HG03571 (cell line): ENCODE results near the gene UXS1.

ENCODE experiments used
- ATAC-seq: cut with Tn5 transposase; IDR thresholded peaks from one replicate; pipeline ENCODE4 v1.9.1; 2021; ENCODE audit not compliant: unreplicated experiment

The UXS1 gene

GRCh38 chr2:106189764-106190468 is 4.2 kb downstream of the UXS1 start:
- no peak for ATAC-seq

DNA sequence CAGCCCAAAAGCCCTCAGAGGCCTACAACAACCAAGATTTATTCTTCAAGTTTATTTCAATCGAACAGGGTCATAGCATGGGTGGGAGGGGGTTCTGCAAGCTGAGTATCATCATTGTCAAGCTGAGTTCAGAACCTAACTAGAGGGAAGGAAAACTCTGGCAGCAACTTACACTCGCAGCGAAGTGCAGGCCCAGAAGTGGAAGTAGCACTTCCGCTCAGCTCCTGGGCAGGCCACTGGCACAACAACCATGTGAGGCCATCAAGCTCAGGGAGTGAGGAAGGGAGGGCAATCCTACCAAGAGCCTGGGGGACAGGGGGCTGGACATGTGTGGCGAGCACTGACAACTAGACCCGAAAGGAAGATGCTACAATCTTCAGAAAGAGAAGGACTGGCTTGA is 4.8 kb downstream of the UXS1 start:
- no peak for ATAC-seq

DNA sequence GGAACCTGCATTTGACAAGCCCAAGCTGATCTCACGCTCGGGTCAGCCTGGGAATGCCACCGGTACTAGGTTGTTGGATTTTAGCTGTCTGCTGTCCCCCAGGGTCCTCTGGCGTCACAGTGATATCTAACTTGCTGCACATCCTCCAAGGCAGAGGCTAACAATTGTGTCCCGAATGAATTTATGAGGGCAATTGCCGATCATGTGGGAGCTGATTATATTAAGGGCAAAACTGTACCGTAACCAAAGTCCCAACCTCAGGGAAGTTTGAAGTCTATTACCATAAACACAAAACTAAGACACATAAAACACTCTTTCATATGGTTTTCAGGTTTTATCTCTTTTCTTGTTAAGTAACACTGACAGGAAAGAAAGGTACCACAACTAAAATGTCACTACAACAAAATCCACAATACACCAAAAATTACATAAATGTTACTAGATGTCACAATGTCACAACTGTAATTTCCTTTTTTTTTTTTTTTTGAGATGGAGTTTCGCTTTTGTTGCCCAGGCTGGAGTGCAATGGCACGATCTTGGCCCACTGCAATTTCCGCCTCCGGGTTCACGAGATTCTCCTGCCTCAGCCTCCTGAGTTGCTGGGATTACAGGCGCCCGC is 6.7 kb downstream of the UXS1 start:
- ATAC-seq = no peak

DNA sequence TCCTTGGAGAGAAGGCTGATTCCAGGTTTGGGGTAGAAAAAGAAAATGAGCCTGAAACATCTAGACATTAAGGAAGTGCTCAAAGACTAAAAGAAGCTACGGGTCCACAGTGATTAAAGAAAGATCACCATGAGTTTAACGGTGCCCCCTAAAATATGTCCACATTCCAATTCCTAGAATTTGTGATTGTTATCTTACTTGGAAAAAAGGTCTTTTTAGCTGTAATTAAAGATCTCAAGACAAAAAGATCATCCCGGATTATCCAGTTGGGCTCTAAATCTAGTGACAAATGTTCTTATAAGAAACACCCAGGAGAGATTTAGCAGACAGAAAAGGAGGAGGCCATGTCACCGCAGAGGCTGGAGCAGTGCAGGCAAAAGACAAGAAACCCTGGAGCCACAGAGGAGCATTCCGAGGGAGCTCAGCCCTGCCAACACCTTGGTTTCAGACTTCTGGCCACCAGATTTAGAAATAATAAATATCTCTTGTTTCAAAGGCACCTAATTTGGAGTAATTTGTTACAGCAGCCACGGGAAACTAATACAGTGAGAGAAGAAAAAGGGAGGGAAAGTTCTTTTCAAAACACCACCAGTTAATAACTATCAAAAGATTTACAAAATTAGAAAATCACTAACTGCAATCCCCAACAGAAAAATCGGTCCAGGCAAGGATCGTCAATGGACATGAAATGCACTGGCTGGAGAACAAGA is 8.5 kb downstream of the UXS1 start:
- ATAC-seq = no peak

DNA sequence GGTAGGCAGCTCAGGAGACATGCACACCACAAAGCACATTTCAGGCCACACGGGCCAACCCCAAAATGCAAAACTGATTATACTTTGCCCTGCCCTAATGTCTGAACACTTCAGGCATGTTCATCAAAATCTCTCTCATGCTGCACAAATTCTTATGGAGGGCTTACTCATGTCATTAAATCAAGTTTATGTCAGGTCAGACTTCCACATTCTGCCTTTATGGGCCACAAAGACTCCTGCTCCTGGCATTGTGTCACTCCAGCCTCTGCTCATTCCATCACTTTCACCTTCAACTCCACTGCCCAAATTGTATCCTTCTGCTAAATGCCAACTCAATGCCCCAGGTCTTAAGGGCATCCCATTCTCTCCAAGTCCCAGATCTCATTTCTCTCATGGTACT is 9.2 kb downstream of the UXS1 start:
- no peak for ATAC-seq

- no peak for ATAC-seq
Measured at GRCh38 chr2:106184394-106184793, 9.7 kb downstream of the UXS1 start.

DNA sequence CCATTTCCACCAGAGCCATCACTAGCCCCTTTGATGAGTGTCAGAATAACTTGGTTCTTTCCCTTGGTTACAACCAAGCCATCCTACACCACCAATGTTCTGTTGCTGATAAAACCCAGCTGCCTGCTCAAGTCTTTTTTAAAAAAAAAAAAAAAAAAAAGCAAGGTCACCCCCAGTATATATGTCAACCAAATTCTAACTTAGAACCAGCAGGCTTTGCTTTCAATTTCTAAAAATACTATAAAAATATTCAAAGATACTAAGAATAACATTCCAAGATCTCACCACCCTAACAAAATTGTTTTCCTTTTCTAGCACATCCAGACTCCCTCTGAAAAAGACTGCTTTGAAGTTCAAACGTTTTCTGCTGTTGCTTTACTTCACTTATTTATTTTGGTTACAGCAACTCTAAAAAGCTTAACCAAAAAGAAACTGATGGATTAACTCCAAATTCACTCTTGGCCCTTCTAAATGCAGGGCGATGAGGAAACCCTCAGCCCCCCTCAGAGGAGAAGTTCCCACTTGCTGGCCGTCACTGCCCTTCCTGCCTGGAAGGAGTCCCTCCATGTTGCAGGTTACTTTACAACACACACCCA is 10.9 kb downstream of the UXS1 start:
- no peak for ATAC-seq

GRCh38 chr2:106181064-106181463 is 13.0 kb downstream of the UXS1 start:
- no peak for ATAC-seq

- ATAC-seq = no peak
Measured at GRCh38 chr2:106180602-106181001, 13.5 kb downstream of the UXS1 start.

DNA sequence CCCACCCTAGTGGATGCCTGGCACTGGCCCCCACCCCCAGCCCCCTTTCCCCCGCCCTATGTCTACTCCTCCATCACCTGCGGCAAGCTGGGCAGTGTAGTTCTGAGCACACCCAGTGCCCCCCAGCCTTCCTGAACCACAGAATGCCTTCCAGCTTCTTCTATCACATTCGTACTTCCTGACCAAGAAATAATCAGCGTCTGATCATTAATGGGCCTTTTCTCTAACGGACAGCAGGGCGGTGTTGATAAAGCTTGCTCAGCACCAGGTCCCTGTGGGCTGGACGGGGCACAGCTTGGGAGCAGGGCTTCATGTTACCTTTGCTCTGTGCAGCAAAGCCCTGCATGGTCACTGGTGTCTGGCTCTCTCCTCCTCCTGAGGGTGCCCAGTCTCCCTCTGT is 15.4 kb downstream of the UXS1 start:
- ATAC-seq = no peak

DNA sequence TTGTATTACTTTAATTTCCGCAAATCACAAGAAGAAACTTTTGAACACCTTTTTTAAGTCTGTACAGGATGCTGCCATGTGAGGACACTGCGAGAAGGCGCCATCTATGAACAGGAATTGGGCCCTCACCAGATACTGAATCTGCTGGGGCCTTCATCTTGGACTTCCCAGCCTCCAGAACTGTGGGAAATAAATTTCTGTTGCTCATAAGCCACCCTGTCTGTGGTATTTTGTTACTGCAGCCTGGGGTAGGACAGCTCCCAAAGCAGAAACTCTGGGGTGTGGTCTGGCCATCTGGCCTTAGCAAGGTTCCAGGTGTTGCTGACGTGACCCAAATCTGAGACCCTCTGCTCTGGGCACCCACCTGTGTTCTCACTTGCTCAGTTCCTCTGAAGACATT is 16.5 kb downstream of the UXS1 start:
- ATAC-seq = no peak

- ATAC-seq = no peak
Measured at GRCh38 chr2:106176446-106177099, 17.5 kb downstream of the UXS1 start.

GRCh38 chr2:106175086-106175850 is 18.8 kb downstream of the UXS1 start:
- no peak for ATAC-seq

DNA sequence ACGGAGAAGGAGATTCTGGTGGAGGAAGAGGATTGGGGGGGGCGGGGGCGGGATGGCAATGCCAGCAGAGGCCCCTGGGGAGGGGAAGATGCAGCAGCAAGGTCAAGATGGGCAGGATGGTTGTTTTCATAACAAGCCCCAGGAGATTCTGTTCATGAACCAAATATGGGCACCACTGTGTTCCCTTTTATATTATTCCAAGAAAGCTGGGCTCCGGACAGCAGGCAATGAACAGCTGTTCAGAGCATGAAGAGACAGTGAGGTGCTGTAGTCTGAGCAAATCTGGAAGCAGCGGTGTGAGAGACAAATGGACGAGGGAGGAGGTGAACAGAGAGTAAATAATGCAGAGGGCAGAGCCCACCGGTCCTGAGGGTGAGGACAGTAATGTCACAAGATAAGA is 20.0 kb downstream of the UXS1 start:
- no peak for ATAC-seq

GRCh38 chr2:106172649-106173048 is 21.5 kb downstream of the UXS1 start:
- ATAC-seq = no peak

- no peak for ATAC-seq
Measured at GRCh38 chr2:106168657-106169056, 25.4 kb downstream of the UXS1 start.

DNA sequence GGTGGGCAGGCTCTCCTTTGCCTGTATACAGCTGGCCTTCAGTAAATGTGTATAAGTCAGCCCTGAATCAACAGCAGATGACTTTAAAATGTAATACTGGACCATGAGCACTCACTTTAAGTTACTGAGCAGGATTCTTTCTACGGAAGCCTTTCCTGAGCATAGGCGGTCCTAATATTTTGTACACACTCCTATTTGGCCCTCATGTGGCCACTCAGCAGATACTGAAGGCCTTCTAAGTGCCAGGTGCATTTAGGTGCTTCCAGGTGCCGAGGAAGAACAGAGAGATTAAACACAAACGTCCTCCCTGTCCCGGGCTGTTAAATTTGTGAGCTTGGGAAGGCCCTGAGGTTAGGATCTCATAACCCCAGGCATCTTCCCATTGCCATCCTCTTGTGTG is 27.0 kb downstream of the UXS1 start:
- no peak for ATAC-seq

- ATAC-seq = no peak
Measured at GRCh38 chr2:106165561-106165960, 28.5 kb downstream of the UXS1 start.

DNA sequence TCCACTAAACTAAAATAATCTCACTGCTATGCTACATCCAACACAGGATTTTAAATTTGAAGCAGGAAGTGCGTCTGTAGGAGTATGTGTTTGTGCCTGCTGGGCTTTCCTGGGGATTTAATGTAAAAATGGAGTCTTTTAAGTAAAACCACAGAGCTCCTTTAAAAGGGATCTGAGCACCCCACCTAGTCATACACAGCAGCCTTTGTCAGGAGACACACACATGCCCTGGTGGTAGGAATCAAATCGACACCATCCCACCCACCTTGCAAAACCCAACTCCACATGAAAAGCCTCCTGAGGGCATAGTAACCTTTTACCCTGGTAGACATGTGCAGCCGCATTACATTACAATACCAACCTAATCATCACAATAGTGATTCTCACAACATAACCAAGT is 29.1 kb downstream of the UXS1 start:
- ATAC-seq = no peak

- ATAC-seq = no peak
Measured at GRCh38 chr2:106163948-106164545, 30.1 kb downstream of the UXS1 start.
